NCI-H187 treated with DMSO at 0.1 percent for 48 hours (cell line): Measurements from ENCODE around the gene C9orf85.
"Not testable (repeated sequence)": the region's sequence is repeated elsewhere in the genome, so short reads cannot be mapped to it uniquely, and the experiment has no call there.

Source experiments
- DNase-seq: peaks from one replicate; lab custom pipeline; 2025; lab: John Stamatoyannopoulos, UW

C9orf85 gene

GRCh38 chr9:71941998-71942567, 30.6 kb downstream of the C9orf85 start:
- no peak for DNase-seq

DNA sequence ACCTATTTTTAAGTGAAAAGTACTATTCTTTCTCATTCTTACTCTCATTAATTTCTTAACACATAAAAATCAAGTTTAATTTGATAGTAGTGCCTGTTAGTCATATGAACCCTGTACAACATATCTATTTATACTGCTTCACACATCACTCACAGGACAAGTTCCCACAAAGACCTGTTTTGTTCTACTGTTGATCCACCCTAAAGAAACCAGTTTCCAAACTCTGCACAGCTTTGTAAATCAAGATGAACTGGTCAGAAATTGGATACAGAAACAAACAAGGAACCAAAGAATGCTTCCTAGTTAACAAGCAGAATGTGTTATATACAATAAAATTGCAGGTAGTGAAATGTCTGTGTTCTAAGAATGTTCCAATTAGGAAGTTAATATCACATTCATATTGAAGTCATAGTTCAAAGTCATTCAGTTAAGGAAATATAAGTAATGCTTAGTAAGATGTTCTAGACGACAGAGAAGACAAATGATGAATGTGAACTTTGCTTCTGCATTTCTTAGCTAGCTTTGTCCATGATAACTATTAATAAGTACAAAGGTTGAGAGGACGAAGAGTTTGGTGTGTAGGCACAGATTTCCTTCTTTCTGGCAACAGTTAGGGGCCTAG, 33.4 kb downstream of the C9orf85 start:
- no peak for DNase-seq

- not testable (repeated sequence) for DNase-seq
Measured at GRCh38 chr9:71954652-71955051, 43.2 kb downstream of the C9orf85 start.

- no peak for DNase-seq
Measured at GRCh38 chr9:71955300-71955915, 44.0 kb downstream of the C9orf85 start.

GRCh38 chr9:71962328-71962727, 50.9 kb downstream of the C9orf85 start:
- no peak for DNase-seq

GRCh38 chr9:71963471-71963996, 52.1 kb downstream of the C9orf85 start:
- not testable (repeated sequence) for DNase-seq

DNA sequence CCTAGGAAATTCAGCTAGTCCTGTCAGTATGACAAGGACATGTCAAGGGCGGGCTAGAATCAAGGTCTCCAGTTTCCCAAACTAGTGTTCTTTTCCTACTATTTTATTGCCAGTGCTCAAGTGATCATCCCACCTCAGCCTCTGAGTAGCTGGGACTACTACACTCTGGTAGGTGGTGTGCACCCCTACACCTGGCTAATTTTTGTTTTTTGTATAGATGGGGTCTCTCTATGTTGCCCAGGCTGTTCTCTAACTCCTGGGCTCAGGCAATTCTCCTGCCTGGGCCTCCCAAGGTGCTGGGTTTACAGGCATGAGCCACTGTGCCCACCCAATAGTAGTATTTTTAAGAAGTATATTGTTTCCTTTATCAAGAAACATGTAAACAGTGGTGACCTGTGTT, 54.0 kb downstream of the C9orf85 start:
- no peak for DNase-seq

DNA sequence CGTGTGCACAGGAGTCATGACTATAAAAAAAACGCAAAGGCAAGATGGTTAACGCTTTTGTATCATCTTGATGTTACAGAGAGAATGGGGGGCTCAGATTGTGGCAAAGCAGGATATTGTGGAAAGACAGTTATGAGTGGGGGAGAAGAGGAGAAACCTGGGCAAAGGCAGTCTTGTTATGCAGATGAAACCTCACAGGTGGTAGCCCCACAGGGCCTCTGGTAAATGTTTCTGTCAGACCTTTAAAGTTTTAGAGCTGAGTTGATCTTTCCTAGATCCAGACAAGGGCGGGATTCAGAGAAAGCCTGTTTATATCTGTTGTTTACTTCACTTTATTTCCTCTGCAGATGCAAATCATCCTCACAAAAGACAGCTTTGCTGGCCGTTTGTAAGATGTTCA, 55.2 kb downstream of the C9orf85 start:
- DNase-seq = no peak

DNA sequence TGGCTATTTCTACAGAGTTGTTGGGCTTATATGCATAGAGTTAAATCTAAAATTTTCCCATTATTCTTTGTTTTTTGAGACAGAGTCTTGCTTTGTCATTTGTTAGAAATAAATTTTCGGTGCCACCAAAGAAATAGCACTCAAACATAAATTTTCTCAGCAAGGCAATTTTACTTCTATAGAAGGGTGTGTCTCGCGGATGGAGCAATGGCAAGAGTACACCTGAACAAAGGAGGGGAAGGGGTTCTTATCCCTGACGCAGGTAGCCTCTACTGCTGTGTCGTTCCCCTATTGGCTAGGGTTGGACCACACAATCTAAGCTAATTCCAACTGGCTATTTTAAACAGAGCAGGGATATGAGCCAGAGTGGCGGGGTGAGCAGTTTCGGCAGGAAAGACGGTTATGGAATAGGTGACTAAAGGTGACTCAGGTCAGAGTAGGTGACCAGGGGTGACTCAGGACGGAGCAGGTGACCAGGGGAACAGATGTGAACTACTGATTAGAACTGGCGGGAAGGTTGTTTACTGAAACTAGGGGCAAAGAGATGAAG, 57.2 kb downstream of the C9orf85 start:
- DNase-seq = no peak

DNA sequence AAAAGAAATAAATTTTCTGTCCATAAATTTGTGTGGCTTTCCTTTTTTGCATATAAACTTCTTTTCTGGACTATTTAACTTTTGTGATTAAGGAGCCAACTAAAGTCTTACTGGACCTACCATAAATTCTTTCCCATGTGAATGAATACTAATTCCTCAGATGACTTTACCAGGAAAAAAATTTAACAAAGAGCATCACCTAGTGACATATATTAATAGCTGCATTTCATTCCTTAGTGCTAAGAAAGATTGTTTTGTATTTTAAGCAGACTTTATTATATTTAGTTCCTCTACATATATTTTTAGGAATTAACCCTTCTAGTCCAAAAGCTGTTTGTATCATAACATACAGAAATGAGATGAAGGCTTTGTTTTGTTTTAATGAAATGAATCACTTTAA, 64.4 kb downstream of the C9orf85 start:
- DNase-seq = no peak

- DNase-seq = no peak
Measured at GRCh38 chr9:71977003-71977402, 65.6 kb downstream of the C9orf85 start.

DNA sequence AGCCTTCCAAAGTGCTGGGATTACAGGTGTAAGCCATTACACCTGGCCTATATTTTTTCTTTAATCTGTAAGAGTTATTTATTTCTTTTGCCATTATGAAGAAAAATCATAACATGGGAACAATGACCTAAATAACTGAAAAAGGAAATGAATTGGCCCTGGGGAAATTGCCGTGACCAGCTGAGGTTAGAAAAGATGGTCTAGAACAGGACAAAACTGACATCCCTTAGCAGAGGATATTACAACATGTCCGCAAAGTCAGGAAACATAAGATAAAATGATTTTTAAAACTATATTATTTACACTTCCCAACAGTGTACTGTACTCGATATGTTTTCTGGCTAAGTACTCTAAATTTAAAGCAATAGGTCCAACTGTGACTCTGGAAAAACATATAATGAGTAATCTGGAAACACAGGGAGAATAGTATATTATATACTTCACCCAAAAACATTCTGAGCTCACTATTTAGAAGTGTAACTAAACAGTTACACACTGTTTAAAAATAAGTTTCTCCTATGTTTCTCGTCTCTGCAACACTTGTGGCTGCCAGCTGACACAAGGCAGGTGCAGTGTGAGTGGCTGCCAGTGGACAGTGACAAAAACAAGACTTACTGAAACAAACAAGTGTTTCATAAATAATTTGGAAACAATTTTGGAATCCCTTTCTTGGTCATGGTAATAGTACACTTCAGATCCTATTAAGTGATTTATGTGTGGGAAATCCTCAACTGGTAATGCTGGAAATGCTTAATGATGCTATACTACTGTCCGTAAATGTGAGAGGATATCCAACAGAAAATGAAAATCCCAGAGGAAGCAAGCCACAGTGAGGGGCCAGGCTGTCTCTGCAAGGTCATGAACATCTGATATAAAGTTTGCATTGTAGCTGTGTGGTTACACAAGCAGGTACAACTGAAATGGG, 69.1 kb downstream of the C9orf85 start:
- no peak for DNase-seq

GRCh38 chr9:71981944-71982343, 70.5 kb downstream of the C9orf85 start:
- DNase-seq = no peak

DNA sequence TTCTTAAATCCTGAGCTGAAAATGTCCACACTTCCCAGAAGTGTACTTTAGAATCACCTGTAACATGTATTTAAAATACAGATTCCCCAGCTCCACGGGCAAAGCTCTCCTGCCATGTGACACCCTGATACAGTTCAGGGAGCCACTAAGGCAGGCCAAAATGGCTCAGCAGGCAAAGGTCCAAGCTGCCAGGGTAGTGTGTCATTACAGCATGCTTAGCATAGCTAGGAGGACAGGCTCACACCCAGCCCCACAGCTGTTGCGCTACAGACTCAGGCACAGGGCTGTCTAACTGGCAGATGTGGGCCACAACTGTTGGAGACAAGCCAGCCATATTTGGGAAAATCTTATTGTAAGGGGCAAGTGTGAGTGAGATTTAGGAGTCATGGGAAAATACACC, 73.0 kb downstream of the C9orf85 start:
- DNase-seq = no peak

- no peak for DNase-seq
Measured at GRCh38 chr9:71984831-71985281, 73.4 kb downstream of the C9orf85 start.

GRCh38 chr9:71985297-71985911, 74.0 kb downstream of the C9orf85 start:
- no peak for DNase-seq

DNA sequence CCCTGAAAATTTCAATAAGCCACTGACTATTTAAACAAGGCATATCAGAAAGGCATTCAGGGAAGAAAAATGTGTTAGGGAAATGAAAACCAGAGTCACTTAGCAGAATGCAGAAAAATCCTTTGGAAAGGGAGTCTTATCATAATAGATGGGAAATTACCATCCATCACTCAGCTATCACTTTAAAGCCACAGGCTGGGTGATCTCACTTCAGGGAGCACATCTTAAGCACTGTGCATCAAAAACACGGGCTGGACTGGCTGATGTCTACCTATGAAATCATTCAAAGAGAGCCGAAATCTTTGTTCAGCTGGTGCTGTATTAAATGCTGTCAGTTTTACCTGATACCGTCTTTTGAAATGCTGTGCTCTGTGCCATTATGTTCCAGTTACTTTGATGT, 75.5 kb downstream of the C9orf85 start:
- no peak for DNase-seq

DNA sequence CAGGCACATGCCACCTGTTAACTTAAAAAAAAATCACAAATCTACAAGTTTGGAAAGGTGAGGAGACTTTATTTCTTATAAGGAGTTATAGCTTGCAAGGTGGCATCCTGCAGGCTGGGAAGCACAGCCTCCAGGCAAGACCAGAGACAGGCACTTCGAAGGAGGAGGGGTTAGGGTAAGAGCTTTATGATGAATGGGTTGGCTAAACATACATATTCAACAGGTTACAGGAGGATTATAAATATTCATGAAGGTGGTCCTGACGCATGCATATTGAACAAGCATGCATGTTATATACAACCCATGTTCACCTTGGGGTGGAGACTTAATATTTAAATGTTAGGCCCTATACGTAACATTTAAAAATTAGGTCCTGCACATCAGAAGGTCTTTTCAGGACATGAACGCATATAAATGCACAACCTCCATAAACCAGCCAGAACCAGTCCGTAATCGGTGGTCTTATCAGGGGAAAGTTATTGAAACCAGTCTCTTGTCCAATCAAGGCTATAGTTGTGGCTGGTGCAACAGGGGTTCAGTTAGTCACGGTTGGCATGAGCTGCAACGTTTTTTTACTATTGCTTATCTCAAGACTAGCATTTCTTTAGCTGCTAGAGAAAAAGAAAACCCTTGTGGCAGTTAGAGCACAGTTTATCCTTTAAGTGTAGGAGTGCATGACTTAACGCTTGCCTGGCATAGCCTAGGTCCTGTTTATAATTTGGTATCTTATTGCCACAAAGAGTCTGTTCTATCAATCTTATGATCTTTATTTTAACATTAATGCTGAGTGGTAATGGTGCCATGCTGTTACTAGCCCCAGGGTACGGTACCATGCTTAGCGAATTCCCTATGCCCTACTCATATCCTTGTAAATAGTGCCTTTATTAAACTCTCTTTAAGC, 76.3 kb downstream of the C9orf85 start:
- DNase-seq = no peak

DNA sequence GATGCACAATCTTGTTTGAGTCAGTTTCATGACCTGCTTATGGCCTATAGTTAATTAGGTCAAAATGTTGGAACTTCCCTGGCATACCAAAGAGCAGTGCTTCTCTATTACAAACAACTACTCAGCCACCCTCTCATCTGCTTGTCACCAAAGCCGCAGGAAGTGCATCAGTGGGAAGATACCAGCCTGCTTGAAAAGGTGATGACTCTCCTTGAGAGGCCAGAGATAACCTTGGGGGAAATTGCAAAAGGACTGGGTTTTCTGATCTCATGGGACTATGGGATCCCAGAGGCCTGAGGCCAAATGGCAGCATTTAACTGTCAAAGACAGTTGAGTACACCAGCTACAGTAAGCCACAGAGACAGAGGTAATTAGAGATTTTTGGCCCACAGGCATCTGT, 79.0 kb downstream of the C9orf85 start:
- DNase-seq = no peak

- DNase-seq = no peak
Measured at GRCh38 chr9:72005451-72005850, 94.0 kb downstream of the C9orf85 start.

DNA sequence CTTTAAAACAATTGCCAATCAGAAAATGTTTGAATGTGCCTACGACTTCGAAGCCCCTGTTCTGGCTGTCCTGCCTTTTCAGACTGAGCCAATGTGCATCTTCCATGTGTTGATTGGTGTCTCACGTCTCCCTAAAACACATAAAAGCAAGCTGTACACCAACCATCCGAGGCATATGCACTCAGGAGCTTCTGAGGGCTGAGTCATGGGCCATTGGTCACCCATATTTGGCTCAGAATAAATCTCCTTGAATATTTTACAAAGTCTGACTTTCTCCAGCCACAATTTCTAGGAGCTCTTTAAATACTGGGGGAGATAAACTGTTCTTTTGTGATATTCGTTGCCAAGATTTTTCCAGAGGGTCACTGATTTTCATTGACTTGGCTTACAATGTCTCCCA, 95.1 kb downstream of the C9orf85 start:
- DNase-seq = no peak
